Measurements from ENCODE around the gene NOSIP.

- TF ChIP-seq ZNF384 (IDR thresholded peaks at IDR 0.05; ENCODE audit: borderline replicate concordance, low read depth, low read length) (no peak), CTCF (IDR thresholded peaks at IDR 0.05 in 2 of 3, conservative IDR thresholded peaks at IDR 0.05 in 1 of 3; ENCODE audit: control insufficient read depth in 2 of 3, extremely low read depth in 1 of 3, insufficient read depth in 1 of 3, low read depth in 3 of 3, low read length in 3 of 3) (no peak), BRCA1 (IDR thresholded peaks at IDR 0.05; ENCODE audit: low read depth, low read length) (no peak)
Observed at GRCh38 chr19:49580264-49581006, at the start of gene NOSIP.

Measured in GM12878 (cell line).